Duodenal mucosa (tissue), 2 donors: ENCODE data around the gene UPF2.
"Not testable (repeated sequence)": the region's sequence is repeated elsewhere in the genome, so short reads cannot be mapped to it uniquely, and the experiment has no call there.

Experiments
- H3K27ac ChIP-seq: one replicate; pipeline ENCODE4 v1.7.0; 2013; ENCODE audit warnings: low read depth, low read length
- H3K27me3 ChIP-seq, 2 donors: one replicate each; pipeline ENCODE4 v1.7.0; 2013; ENCODE audit warnings: low read length in 2 of 2, control low read depth in 1 of 2; ENCODE audit not compliant: insufficient read depth in 2 of 2, control insufficient read depth in 1 of 2
- H3K36me3 ChIP-seq, 2 donors: one replicate each; pipeline ENCODE4 v1.7.0; 2013; ENCODE audit warnings: low read length in 2 of 2, control low read depth in 1 of 2; ENCODE audit not compliant: insufficient read depth in 2 of 2, control insufficient read depth in 1 of 2
- H3K4me1 ChIP-seq, 2 donors: one replicate each; pipeline ENCODE4 v1.7.0; 2013; ENCODE audit warnings: low read length in 2 of 2, control low read depth in 1 of 2; ENCODE audit not compliant: insufficient read depth in 2 of 2, control insufficient read depth in 1 of 2
- H3K4me3 ChIP-seq, 2 donors: one replicate each; pipeline ENCODE4 v1.7.0; 2013; ENCODE audit warnings: low read length in 2 of 2, low read depth in 1 of 2
- H3K9ac ChIP-seq, 2 donors: one replicate each; pipeline ENCODE4 v1.7.0; 2013; ENCODE audit warnings: low read length in 2 of 2, low read depth in 1 of 2
- H3K9me3 ChIP-seq, 2 donors: one replicate each; pipeline ENCODE4 v1.7.0; 2013; ENCODE audit warnings: low read length in 2 of 2, control low read depth in 1 of 2; ENCODE audit not compliant: control insufficient read depth in 1 of 2

UPF2 gene

GRCh38 chr10:12042797-12043651 lies at the start of gene UPF2:
TSS of gene UPF2 (minus strand) at chr10:12042809. CDS start at chr10:12035423, 7,386 bp downstream.
- Histone ChIP-seq H3K9ac (peak within 1 kb of the TSS; percentile 85 to 89), H3K27me3 (no peaks in the 10 kb centered on the region), H3K27ac (peak within 1 kb of the TSS; percentile 99), H3K4me3 (peak within 1 kb of the TSS; percentile 92 to 97), H3K9me3 (no peaks in the 10 kb centered on the region), H3K36me3 (no peaks in the 10 kb centered on the region), H3K4me1 (peaks cover 11 to 13% of the 10 kb centered on the region in 2 donors)

GRCh38 chr10:12091421-12091820 lies 48.8 kb upstream of the UPF2 start:
- no peaks in the 10 kb centered on the region for H3K4me1 ChIP-seq
- peaks cover 13 to 48% of the 10 kb centered on the region in 2 donors for H3K36me3 ChIP-seq
- no peaks in the 10 kb centered on the region for H3K27me3 ChIP-seq
- H3K9ac ChIP-seq, result no peak overlapping the region
- H3K4me3 ChIP-seq, result no peak overlapping the region
- no peaks in the 10 kb centered on the region for H3K9me3 ChIP-seq
- no peak overlapping the region for H3K27ac ChIP-seq

- no peaks in the 10 kb centered on the region for H3K9me3 ChIP-seq
- no peaks in the 10 kb centered on the region for H3K4me1 ChIP-seq
- H3K27me3 ChIP-seq, result no peaks in the 10 kb centered on the region
- H3K9ac ChIP-seq, result no peak overlapping the region
- peaks cover 13 to 45% of the 10 kb centered on the region in 2 donors for H3K36me3 ChIP-seq
- H3K4me3 ChIP-seq, result no peak overlapping the region
- no peak overlapping the region for H3K27ac ChIP-seq
Observed at GRCh38 chr10:12088919-12089318, 46.3 kb upstream of the UPF2 start.

- H3K4me1 ChIP-seq, result no peaks in the 10 kb centered on the region
- H3K27ac ChIP-seq, result no peak overlapping the region
- H3K36me3 ChIP-seq, result peaks cover 3 to 19% of the 10 kb centered on the region in 2 donors
- no peaks in the 10 kb centered on the region for H3K9me3 ChIP-seq
- H3K9ac ChIP-seq, result no peak overlapping the region
- H3K27me3 ChIP-seq, result no peaks in the 10 kb centered on the region
- H3K4me3 ChIP-seq, result no peak overlapping the region
Observed at GRCh38 chr10:12081879-12082557, 39.4 kb upstream of the UPF2 start.

- Histone ChIP-seq H3K4me3 (no peak overlapping the region), H3K27ac (no peak overlapping the region), H3K9ac (no peak overlapping the region), H3K4me1 (no peaks in the 10 kb centered on the region), H3K9me3 (no peaks in the 10 kb centered on the region), H3K36me3 (peaks cover 0 to 14% of the 10 kb centered on the region in 2 donors), H3K27me3 (no peaks in the 10 kb centered on the region)
Observed at GRCh38 chr10:12081470-12081869, 38.9 kb upstream of the UPF2 start.

GRCh38 chr10:12077580-12078180 lies 35.1 kb upstream of the UPF2 start:
- Histone ChIP-seq H3K9me3 (no peaks in the 10 kb centered on the region), H3K36me3 (peaks cover 0 to 5% of the 10 kb centered on the region in 2 donors), H3K4me3 (no peak overlapping the region), H3K27ac (no peak overlapping the region), H3K9ac (no peak overlapping the region), H3K27me3 (no peaks in the 10 kb centered on the region), H3K4me1 (no peaks in the 10 kb centered on the region)

- H3K36me3 ChIP-seq, result no peaks in the 10 kb centered on the region
- peaks cover 5 to 6% of the 10 kb centered on the region in 2 donors for H3K4me1 ChIP-seq
- H3K4me3 ChIP-seq, result no peak overlapping the region
Observed at GRCh38 chr10:12073526-12073925, 30.9 kb upstream of the UPF2 start.

GRCh38 chr10:12071441-12071840 lies 28.8 kb upstream of the UPF2 start:
- H3K27ac ChIP-seq, H3K9ac ChIP-seq, H3K27me3 ChIP-seq, H3K9me3 ChIP-seq, H3K36me3 ChIP-seq, H3K4me3 ChIP-seq, H3K4me1 ChIP-seq: not testable (repeated sequence)

More at GRCh38 chr10:12073526-12073925, 30.9 kb upstream of the UPF2 start:
- Histone ChIP-seq H3K9me3 (no peaks in the 10 kb centered on the region), H3K27ac (no peak overlapping the region), H3K9ac (no peak overlapping the region), H3K27me3 (no peaks in the 10 kb centered on the region)

- Histone ChIP-seq H3K9me3 (no peaks in the 10 kb centered on the region), H3K36me3 (no peaks in the 10 kb centered on the region), H3K4me1 (peaks cover 5 to 6% of the 10 kb centered on the region in 2 donors), H3K27me3 (no peaks in the 10 kb centered on the region), H3K27ac (peak within 1 kb of the TSS; percentile 66), H3K9ac (peak within 1 kb of the TSS; percentile 76 to 90), H3K4me3 (peak within 1 kb of the TSS; percentile 76 to 84)
Observed at GRCh38 chr10:12068449-12069269, 26.1 kb upstream of the UPF2 start, which contains the start of gene DHTKD1. TSS of gene DHTKD1 (plus strand) at chr10:12068954. CDS start at chr10:12069034, 80 bp downstream.
